CD4-positive, alpha-beta T cell treated with Interleukin-4 for 1 hour (primary cell): ENCODE measurements around the gene PKN1.
"Not testable (repeated sequence)": the region's sequence is repeated elsewhere in the genome, so short reads cannot be mapped to it uniquely, and the experiment has no call there.

ENCODE experiments used
- DNase-seq, 2 donors: peaks; one replicate each; pipeline ENCODE4 v3.0.0-alpha.2; 2020 to 2022

The PKN1 gene

DNA sequence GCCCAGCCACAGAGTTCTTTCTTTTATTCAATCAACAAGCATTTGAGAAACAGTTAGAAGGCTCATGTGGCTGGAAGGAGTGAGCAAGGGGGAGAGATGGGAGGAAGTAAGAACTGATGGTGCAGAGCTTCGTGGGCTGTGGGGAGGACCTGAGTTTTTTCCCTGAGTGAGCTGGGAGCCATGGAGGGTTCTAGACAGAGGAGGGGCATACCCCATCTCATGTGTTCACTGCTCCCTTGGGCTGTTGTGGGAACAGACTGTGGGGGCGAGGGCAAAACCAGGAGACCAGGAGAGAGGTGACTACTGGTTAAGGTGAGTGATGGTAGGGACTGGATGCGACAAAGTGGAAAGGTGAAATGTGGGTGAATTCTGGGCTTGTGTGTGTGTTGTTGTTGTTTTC, 2.4 kb upstream of the PKN1 start:
- no peak for DNase-seq

DNA sequence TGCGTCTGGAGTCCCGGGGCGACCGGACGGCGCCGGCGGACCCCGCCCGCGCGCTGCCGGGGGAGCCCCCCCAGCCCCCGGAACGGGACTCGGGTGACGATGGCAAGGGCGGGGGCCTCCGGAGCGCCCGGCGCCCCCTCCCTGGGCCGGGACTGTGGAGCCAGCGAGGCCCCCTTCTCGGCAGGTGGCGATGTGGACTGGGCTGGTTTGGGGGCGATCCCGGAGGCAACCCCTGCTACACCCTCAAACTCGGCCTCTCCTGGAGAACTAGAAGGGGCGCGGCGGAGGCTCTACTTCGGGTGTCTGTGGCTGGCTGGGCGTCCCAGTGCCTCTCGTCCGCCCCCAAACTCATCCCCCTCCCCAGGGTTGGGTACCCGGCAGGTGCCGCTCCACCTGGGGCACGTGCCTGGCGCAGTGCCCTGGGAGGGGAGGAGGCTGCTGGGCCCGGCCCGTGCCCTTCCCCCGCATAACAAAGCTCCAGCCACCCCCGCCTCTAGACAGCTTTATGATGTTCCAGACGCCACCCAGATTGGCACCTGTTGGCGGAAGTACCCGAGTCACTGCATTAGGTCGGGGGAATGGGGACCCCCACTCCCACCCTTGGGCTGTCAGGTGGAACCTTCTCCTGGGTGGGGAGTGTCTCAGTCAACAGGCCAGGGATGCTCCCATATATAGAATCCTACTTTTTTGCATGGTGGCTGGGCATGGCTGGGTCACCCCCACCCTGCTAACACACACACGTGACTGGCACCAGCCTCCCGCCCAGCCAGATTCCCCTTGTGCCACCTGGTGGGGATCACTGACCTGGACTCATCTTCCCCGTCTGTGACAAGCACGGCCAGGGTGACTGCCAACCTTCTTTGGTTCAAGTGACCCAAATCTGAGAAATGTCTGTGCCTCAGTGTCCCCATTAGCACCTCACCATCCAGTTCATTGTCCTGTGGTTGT, 722 bp downstream of the PKN1 start:
- DNase-seq, result peak; percentile 55 to 56

DNA sequence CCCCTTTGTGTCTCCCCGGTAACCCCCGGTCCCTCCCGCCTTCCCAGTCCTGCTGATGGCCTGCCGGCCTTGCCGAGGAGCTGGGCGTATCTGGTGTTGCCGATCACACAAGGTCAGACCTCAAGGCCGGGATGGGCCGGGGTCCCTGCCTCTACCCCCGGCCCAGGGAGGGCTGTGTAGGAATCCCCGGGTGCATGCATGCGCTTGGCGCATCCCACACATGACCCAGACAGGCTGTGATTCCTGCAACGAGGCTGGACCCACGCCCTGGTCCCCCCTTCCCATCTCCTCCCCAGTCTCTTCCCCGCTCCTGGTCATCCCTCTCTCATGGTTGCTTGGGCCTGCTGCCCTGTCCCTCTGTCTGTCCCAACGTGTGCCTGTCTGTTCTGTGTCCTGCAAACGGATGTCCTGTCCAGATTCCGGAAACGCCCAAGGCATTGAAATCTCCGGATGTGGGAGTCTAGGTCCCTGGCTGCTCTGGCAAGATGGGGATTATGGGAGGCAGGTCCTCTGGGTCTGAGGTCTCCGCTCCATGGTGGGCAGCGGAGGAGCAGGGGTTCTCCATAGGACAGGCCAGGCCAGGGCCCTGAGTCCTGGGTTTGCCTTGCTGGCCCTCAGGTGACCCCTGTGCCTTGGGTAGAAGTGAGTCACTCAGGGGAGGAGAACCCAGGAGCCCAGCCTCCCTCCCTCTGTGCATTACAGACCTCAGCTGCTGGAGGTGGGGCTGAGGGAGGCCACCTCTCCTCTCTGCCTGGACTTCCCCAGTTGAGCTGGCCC, 1.6 kb downstream of the PKN1 start:
- DNase-seq, result peak; percentile 39 to 73

DNA sequence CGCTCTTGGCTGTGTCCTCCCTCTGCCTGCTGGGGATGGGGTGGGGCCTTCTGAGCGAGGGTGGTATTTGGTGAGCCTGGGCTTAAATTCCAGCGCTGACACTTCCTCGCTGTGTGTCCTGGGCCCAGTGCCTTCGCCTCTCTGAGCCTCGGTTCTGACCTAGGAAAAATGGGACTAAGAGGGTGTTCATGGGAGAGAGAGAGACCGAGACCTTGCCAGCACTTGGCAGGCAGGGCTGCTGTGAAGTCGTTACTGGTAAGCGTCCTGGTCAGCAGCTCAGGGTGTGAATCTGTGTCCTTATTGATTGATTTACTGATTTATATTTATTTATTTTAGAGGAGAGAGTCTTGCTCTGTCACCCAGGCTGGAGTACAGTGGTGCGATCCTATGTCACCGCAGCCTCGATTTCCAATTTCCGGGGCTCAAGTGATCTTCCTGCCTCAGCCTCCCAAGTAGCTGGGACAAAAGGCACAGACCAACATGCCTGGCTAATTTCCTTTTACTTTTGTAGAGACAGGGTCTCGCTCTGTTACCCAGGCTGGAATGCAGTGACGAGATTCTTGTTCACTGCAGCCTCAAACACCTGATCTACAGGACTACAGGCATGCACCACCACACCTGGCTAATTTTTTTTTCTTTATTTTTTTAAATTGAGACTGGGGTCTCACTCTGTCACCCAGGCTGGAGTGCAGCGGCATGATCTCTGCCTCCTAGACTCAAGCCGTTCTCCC, 2.4 kb downstream of the PKN1 start:
- no peak for DNase-seq

DNA sequence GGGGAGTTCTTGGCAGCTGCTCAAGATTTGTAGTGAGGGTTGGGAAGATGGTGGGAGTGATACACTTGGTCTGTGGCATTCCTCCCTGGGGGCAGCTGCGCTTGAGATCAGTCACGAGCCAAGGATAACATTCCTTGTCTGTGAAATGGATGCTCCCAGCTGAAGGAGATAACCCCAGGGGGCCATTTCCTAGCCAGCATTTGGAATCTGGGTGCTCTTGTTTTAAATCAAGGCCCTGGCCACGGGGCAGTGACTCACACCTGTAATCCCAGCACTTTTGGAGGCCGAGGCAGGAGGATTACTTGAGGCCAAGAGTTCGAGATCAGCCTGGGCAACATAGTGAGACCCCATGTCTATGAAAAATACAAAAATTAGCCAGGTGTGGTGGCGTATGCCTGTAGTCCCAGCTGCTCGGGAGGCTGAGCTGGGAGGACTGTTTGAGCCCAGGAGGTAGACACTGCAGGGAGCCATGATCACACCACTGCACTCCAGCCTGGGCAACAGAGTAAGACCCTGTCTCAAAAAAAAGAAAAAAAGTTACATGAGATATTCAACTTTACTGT, 4.6 kb downstream of the PKN1 start:
- DNase-seq, result no peak

DNA sequence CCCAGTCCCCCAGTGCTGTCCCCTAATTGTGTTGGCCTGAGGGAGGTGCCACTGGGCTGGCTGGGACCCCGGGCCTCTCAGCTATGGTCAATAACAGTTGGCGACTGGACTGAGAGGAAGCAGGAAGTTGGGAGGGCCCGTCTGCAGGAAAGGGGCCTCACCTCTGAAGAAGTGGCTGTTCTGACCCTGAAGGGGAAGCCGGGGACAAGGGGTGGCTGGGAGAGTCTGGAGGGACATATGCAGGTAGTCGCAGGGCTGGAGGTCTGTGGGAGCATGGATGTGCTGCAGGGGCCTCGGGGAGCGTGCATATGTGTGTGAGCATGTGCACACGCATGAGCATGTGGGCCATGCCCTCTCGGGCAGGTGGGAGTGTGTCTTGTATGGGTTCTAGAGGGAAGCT, 5.9 kb downstream of the PKN1 start:
- no peak for DNase-seq

DNA sequence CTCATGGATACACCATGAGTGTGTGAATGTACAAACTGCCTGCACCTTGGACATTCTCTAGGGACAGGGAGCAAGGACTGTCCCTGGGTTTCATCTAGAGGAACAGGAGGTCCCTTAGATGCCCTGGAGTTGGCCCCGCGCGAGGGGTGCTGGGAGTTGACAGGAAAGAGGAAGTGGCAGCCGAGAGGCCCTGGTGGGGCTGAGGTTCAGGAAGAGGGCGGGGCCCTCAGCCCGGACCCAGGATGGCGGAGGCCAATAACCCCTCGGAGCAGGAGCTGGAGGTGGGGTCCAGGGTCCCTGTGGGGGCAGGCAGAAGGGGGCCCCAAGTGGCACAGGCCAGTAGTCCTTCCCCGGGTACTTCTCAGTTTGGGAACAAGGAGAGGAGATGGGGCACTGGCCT, 6.9 kb downstream of the PKN1 start:
- DNase-seq, result peak; percentile 77 to 83

DNA sequence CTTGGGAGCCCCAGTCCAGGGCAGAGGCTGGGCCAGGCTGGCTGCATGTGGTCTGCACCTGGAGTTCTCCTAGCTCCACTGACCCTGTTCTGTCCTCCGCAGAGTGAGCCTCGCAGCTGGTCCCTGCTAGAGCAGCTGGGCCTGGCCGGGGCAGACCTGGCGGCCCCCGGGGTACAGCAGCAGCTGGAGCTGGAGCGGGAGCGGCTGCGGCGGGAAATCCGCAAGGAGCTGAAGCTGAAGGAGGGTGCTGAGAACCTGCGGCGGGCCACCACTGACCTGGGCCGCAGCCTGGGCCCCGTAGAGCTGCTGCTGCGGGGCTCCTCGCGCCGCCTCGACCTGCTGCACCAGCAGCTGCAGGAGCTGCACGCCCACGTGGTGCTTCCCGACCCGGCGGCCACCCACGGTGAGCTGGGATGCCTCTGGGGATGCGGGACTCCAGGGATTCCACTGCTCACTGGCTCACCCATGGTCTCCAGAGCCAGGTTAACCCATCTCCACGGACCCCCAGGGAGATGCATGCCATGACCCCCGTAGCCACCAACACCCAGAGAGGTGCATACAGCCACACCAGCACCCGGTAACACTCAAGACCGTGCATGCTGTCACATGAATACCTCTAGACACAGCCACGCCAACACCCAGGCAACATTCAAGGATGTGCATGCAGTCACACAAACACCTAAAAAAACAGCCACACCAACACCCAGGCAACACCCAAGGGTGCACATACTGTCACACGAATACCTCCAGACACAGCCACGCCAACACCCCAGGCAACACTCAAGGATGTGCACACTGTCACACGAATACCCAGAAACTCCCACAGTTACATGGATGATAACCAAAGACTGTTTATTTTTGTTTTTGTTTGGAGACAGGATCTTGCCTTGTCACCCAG, 8.2 kb downstream of the PKN1 start:
- no peak for DNase-seq

DNA sequence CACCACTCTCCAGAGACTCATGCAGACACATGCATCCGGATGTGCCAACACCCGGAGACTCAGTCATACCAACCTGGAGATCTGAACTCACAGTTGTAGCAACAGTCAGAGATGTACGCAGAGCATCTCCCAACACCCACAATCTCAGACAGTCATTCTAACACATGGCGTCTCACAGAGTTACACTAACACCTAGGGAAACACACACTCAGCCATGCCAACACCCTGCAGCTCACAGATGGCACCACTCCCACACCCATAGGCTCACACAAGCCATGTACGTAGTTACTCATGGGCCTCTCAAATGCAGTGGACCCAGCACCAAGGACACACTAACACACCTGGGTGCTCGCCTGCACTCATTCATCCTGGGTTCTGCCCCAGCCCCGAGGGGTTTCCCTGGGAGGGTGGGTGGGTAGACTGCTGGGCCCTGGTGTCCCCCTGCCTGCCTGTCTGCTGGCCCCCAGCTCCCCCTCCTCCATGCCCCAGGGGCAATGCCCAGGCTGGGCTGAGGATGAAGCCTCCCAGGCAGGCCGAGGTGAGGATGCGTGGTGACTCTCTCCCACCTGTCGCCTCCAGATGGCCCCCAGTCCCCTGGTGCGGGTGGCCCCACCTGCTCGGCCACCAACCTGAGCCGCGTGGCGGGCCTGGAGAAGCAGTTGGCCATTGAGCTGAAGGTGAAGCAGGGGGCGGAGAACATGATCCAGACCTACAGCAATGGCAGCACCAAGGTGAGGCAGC, 10.0 kb downstream of the PKN1 start:
- no peak for DNase-seq

DNA sequence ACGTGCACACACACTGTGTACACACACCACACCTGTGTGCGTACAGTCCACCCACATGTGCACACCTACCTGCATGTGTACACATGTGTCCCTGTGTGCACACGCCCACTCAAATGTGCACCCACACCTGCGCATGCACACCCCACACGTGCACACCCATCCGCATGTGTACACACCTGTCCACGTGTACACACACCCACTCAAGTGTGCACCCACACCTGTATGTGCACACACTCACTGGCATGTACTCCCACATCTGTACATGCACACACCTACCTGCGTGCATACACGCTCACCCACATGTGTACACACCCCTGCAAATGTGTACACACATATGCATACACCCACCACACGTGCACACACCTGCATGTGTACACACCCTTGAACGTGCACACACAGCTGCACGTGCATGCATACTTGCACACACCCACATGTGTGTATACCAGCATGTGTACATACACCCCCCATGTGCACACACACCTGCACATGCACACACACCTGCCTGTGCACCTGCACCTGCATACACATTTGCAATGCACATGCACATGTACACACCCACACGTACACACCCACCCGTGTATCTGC, 10.6 kb downstream of the PKN1 start:
- no peak for DNase-seq

DNA sequence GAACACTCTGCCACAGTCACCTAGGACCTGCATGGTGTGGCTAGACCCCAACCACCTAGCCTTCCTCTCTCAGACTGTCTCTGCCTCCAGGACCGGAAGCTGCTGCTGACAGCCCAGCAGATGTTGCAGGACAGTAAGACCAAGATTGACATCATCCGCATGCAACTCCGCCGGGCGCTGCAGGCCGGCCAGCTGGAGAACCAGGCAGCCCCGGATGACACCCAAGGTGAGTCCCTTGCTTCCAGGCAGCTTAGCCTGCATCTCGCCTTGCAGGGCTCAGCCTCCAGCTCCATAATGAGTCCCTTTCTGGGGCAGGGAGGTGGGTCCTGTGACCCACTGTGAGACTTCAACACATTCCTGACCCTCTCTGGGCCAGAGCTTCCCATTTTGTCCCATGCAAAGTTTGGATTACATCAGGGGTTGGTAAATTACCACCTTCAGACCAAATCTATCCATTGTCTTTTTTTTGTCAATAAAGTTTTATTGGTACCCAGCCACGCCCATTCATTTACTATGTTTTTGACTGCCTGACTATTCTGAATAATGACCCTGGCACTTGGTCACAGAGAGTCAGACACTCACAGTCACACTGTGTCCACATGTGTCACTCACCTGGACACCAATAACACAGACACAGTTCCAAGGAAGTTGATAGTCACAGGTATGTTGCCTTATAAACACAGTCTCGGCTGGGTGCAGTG, 13.4 kb downstream of the PKN1 start:
- no peak for DNase-seq

DNA sequence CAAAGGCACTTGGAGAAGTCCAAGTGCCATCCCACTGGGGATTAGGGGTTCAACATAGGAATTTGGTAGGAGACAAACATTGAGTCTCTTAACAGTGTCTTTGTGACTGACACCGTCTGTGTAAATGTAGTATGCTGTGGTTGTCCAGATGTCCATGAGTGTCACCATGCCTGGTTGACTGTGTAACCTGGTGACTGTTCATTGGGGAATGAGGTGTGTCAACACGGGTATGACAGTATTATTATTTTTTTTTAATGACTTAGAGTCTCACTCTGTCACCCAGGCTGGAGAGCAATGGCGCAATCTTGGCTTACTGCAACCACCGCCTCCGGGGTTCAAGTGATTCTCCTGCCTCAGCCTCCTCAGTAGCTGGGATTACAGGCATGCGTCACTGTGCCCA, 16.2 kb downstream of the PKN1 start:
- no peak for DNase-seq

DNA sequence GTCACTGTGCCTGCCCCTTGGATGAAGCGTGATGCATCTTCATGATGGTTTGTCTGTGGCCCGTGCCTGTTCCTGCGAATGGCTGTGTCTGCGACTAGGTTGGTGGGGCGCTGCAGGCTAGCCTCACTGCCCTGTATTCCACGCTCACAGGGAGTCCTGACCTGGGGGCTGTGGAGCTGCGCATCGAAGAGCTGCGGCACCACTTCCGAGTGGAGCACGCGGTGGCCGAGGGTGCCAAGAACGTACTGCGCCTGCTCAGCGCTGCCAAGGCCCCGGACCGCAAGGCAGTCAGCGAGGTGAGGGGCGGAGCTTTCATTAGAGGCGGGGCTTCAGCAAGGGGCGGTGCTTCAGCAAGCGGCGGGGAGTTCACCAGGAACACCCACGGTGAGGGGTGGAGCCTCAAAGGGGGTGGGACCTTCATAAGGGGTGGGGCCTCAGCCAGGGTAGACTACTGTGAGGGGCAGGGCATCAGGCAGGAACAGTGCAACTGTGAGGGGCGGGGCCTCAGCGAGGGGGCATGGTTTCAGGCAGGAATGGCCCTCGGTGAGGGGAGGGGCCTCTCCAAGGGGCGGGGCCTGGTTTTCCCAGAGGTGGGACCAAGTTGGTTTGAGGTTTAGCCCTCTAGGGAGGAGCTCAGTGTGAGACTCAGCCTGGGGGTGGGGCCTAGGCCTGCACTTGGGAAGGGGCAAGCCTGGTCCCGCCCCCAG, 17.2 kb downstream of the PKN1 start:
- peak; percentile 77 to 79 for DNase-seq

DNA sequence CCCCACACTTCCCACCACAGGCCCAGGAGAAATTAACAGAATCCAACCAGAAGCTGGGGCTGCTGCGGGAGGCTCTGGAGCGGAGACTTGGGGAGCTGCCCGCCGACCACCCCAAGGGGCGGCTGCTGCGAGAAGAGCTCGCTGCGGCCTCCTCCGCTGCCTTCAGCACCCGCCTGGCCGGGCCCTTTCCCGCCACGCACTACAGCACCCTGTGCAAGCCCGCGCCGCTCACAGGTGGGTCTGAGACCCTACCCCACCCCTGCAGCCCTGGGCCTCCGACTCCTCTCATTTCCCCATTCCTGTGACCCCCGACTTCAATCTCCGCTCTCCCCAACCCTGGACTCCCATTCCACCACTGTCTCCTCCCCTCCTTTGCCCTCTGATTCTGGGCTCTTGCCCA, 17.8 kb downstream of the PKN1 start:
- DNase-seq, result no peak

DNA sequence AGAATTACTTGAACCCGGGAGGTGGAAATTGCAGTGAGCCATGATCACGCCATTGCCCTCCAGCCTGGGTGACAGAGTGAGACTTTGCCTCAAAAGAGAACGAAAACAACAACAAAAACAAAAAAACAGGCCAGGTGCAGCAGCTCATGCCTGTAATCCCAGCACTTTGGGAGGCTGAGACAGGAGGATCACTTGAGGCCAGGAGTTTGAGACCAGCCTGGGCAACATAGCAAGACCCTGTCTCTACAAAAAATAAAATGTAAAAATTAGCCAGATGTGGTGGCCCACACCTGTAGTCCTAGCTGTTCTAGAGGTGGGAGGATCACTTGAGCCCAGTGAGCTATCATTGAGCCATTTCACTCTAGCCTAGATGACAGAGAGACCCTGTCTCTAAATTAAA, 19.2 kb downstream of the PKN1 start:
- DNase-seq, result not testable (repeated sequence)

DNA sequence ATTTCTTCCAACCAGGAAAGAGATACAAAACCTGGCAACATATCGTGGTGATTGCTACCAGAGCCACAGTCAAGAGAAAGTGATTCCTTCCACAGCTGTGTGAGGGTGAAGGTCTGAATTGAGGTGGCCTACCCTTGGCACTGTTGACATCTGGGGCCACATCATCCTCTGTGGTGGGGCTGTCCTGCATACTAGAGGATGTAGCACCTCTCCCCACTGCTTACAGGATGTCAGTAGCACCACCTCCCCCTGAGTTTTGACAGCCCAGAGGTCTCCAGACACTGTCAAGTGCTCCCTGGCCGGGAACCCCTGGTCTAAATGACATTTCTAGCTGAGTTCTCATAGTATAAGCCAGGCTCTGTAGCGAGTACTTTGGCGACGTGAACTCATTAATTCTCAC, 26.6 kb downstream of the PKN1 start:
- peak; percentile 58 to 66 for DNase-seq

DNA sequence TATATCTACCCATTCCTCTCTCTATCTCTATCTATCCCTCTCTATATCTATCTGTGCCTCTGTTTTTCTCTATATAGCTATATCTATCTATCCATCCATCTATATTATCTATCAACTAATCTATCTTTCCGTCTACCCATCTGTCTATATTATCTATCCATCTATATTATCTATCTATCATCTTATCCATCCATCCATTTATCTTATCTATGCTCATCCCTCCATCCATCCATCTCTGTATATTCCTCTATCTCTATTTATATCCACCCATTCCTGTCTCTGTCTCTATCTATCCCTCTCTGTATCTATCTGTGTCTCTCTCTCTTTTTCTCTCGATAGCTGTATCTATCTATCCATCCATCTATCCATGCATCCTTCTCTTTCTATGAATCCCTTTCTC, 27.8 kb downstream of the PKN1 start:
- DNase-seq, result no peak

DNA sequence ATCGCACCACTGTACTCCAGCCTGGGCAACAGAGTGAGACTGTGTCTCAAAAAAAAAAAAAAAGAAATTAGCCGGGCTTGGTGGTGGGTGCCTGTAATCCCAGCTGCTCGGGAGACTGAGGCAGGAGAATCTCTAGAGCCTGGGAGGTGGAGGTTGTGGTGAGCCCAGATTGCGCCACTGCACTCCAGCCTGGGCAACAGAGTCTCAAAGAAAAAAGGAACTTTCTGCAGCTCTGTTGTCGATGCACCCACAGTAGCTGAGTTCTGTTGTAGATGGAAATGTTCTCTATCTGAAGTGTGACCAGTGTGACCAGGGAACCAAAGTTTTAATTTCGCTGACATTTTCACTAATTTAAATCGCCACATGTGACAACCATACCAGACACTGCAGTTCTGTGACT, 29.3 kb downstream of the PKN1 start:
- DNase-seq, result not testable (repeated sequence)

DNA sequence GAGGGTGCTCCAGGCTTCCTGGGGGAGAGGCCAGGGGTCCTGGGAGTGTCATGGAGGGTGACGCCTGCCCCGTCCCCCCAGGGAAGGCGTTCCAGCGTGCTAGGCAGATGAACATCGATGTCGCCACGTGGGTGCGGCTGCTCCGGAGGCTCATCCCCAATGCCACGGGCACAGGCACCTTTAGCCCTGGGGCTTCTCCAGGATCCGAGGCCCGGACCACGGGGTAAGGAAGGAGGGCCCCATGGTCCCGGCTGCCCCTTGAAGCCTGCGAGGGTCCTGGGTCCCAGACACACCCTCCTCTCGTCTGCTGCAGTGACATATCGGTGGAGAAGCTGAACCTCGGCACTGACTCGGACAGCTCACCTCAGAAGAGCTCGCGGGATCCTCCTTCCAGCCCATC, 30.6 kb downstream of the PKN1 start:
- no peak for DNase-seq

DNA sequence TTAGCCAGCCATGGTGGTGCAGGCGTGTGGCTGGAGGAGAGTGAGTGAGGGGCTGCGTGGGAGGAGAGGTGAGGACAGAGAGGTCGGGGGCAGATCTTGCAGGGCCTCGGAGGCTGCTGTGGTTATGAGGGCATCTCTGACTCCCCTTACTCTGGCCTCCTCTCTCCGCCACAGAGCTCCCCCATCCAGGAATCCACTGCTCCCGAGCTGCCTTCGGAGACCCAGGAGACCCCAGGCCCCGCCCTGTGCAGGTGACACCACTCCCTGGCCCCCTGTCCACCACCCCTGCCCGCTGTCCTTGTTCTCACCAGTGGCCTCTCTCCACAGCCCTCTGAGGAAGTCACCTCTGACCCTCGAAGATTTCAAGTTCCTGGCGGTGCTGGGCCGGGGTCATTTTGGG, 34.3 kb downstream of the PKN1 start:
- no peak for DNase-seq
